ENCODE measurements around the gene ZNF557. TPM values are rescaled to one million over a fixed set of nuclear protein-coding genes. Genes with fewer than 3 reads are reported as not detected.
A peak's percentile ranks its signal among the peaks of the same experiment; 100 is the strongest.
"Not testable (repeated sequence)": the region's sequence is repeated elsewhere in the genome, so short reads cannot be mapped to it uniquely, and the experiment has no call there.

The ZNF557 gene
- total RNA-seq (10 to 100 TPM; 17.6 to 18.1 TPM), polyA plus RNA-seq (ENCODE audit: insufficient read length in 2 of 2) (1 to 10 TPM; 6.9 to 8.9 TPM)
- long read RNA-seq, donor 1, partial matches to known transcripts = 0 of 1 reads
- long read RNA-seq, donor 1, other reads (novel, unspliced or antisense) = 0 of 1 reads
- long read RNA-seq, donor 2 = 0 reads
- long read RNA-seq, donor 3 = 0 reads
- long read RNA-seq, donor 4, full-length matches to known transcripts = 2 of 22 reads
- long read RNA-seq, donor 4, partial matches to known transcripts = 20 of 22 reads
- long read RNA-seq, donor 4, other reads (novel, unspliced or antisense) = 0 of 22 reads

- WGBS (ENCODE audit: insufficient coverage) = under 1% methylated on average over 56 of the region's 56 CpGs
- peak; percentile 90 to 99 (median 94) for DNase-seq (ENCODE audit: low read depth in 4 of 6, low spot score in 6 of 6)
- H3K4me3 ChIP-seq (ENCODE audit: low read depth, low read length) = peak within 1 kb of the TSS; percentile 85
- no peaks in the 10 kb centered on the region for H3K27me3 ChIP-seq (ENCODE audit: control insufficient read depth, insufficient read depth, low read length)
- peak within 1 kb of the TSS; percentile 70 for H3K27ac ChIP-seq (ENCODE audit: low read depth, low read length)
- peaks cover 25% of the 10 kb centered on the region for H3K36me3 ChIP-seq (ENCODE audit: control insufficient read depth, insufficient read depth, low read length)
- no peaks in the 10 kb centered on the region for H3K4me1 ChIP-seq (ENCODE audit: control insufficient read depth, insufficient read depth, low read length)
- no peaks in the 10 kb centered on the region for H3K9me3 ChIP-seq (ENCODE audit: control insufficient read depth, insufficient read depth, low read length)
Measured at GRCh38 chr19:7069042-7069903, at the start of gene ZNF557. TSS of gene ZNF557 (plus strand) at chr19:7069703. CDS start at chr19:7075075, 5,372 bp downstream.

GRCh38 chr19:7021331-7021730 lies 48.2 kb upstream of the ZNF557 start, which contains the start of gene MBD3L2B:
TSS of gene MBD3L2B (minus strand) at chr19:7021431. CDS start at chr19:7021397, 34 bp downstream.
- not testable (repeated sequence) for H3K27ac ChIP-seq (ENCODE audit: low read depth, low read length); H3K4me1 ChIP-seq (ENCODE audit: control insufficient read depth, insufficient read depth, low read length); H3K36me3 ChIP-seq (ENCODE audit: control insufficient read depth, insufficient read depth, low read length); H3K4me3 ChIP-seq (ENCODE audit: low read depth, low read length); H3K9me3 ChIP-seq (ENCODE audit: control insufficient read depth, insufficient read depth, low read length); DNase-seq (ENCODE audit: low read depth in 4 of 6, low spot score in 6 of 6); H3K27me3 ChIP-seq (ENCODE audit: control insufficient read depth, insufficient read depth, low read length)
- WGBS (ENCODE audit: insufficient coverage) = no CpG with 5 or more reads among the region's 6 CpGs

- not testable (repeated sequence) for H3K9me3 ChIP-seq (ENCODE audit: control insufficient read depth, insufficient read depth, low read length); H3K36me3 ChIP-seq (ENCODE audit: control insufficient read depth, insufficient read depth, low read length); H3K27me3 ChIP-seq (ENCODE audit: control insufficient read depth, insufficient read depth, low read length); H3K4me3 ChIP-seq (ENCODE audit: low read depth, low read length); DNase-seq (ENCODE audit: low read depth in 4 of 6, low spot score in 6 of 6); H3K4me1 ChIP-seq (ENCODE audit: control insufficient read depth, insufficient read depth, low read length); H3K27ac ChIP-seq (ENCODE audit: low read depth, low read length)
- WGBS (ENCODE audit: insufficient coverage) = no CpG with 5 or more reads among the region's 1 CpG
Measured at GRCh38 chr19:7028790-7029189, 40.7 kb upstream of the ZNF557 start.

GRCh38 chr19:7030278-7030677 lies 39.2 kb upstream of the ZNF557 start, which contains the start of gene MBD3L5:
TSS of gene MBD3L5 (plus strand) at chr19:7030578. CDS start at chr19:7030612, 34 bp downstream.
- H3K27me3 ChIP-seq (ENCODE audit: control insufficient read depth, insufficient read depth, low read length); H3K27ac ChIP-seq (ENCODE audit: low read depth, low read length); DNase-seq (ENCODE audit: low read depth in 4 of 6, low spot score in 6 of 6); H3K9me3 ChIP-seq (ENCODE audit: control insufficient read depth, insufficient read depth, low read length); H3K4me3 ChIP-seq (ENCODE audit: low read depth, low read length); H3K4me1 ChIP-seq (ENCODE audit: control insufficient read depth, insufficient read depth, low read length); H3K36me3 ChIP-seq (ENCODE audit: control insufficient read depth, insufficient read depth, low read length): not testable (repeated sequence)
- no CpG with 5 or more reads among the region's 9 CpGs for WGBS (ENCODE audit: insufficient coverage)

- no CpG with 5 or more reads among the region's 9 CpGs for WGBS (ENCODE audit: insufficient coverage)
- not testable (repeated sequence) for H3K9me3 ChIP-seq (ENCODE audit: control insufficient read depth, insufficient read depth, low read length); H3K27me3 ChIP-seq (ENCODE audit: control insufficient read depth, insufficient read depth, low read length)
Measured at GRCh38 chr19:7040079-7040478, 29.4 kb upstream of the ZNF557 start, which contains the start of gene MBD3L4. TSS of gene MBD3L4 (minus strand) at chr19:7040179. CDS start at chr19:7040144, 35 bp downstream.

GRCh38 chr19:7041563-7041962 lies 27.9 kb upstream of the ZNF557 start:
- not testable (repeated sequence) for DNase-seq (ENCODE audit: low read depth in 4 of 6, low spot score in 6 of 6); H3K4me1 ChIP-seq (ENCODE audit: control insufficient read depth, insufficient read depth, low read length); H3K9me3 ChIP-seq (ENCODE audit: control insufficient read depth, insufficient read depth, low read length); H3K27me3 ChIP-seq (ENCODE audit: control insufficient read depth, insufficient read depth, low read length); H3K36me3 ChIP-seq (ENCODE audit: control insufficient read depth, insufficient read depth, low read length); H3K27ac ChIP-seq (ENCODE audit: low read depth, low read length); H3K4me3 ChIP-seq (ENCODE audit: low read depth, low read length)
- no CpG with 5 or more reads among the region's 2 CpGs for WGBS (ENCODE audit: insufficient coverage)

More at GRCh38 chr19:7040079-7040478, 29.4 kb upstream of the ZNF557 start, which contains the start of gene MBD3L4:
- H3K27ac ChIP-seq (ENCODE audit: low read depth, low read length); DNase-seq (ENCODE audit: low read depth in 4 of 6, low spot score in 6 of 6); H3K4me3 ChIP-seq (ENCODE audit: low read depth, low read length); H3K36me3 ChIP-seq (ENCODE audit: control insufficient read depth, insufficient read depth, low read length); H3K4me1 ChIP-seq (ENCODE audit: control insufficient read depth, insufficient read depth, low read length): not testable (repeated sequence)

- WGBS (ENCODE audit: insufficient coverage) = no CpG with 5 or more reads among the region's 7 CpGs
- H3K9me3 ChIP-seq (ENCODE audit: control insufficient read depth, insufficient read depth, low read length); DNase-seq (ENCODE audit: low read depth in 4 of 6, low spot score in 6 of 6); H3K36me3 ChIP-seq (ENCODE audit: control insufficient read depth, insufficient read depth, low read length); H3K4me1 ChIP-seq (ENCODE audit: control insufficient read depth, insufficient read depth, low read length); H3K27me3 ChIP-seq (ENCODE audit: control insufficient read depth, insufficient read depth, low read length); H3K27ac ChIP-seq (ENCODE audit: low read depth, low read length); H3K4me3 ChIP-seq (ENCODE audit: low read depth, low read length): not testable (repeated sequence)
Measured at GRCh38 chr19:7049021-7049420, 20.5 kb upstream of the ZNF557 start, which contains the start of gene MBD3L2. TSS of gene MBD3L2 (plus strand) at chr19:7049321. CDS start at chr19:7049374, 53 bp downstream.

GRCh38 chr19:7051421-7051820 lies 18.1 kb upstream of the ZNF557 start:
- not testable (repeated sequence) for DNase-seq (ENCODE audit: low read depth in 4 of 6, low spot score in 6 of 6)
- WGBS (ENCODE audit: insufficient coverage) = no CpG with 5 or more reads among the region's 5 CpGs

GRCh38 chr19:7052896-7053295 lies 16.6 kb upstream of the ZNF557 start:
- H3K9me3 ChIP-seq (ENCODE audit: control insufficient read depth, insufficient read depth, low read length); H3K4me3 ChIP-seq (ENCODE audit: low read depth, low read length); H3K27ac ChIP-seq (ENCODE audit: low read depth, low read length); H3K27me3 ChIP-seq (ENCODE audit: control insufficient read depth, insufficient read depth, low read length); H3K36me3 ChIP-seq (ENCODE audit: control insufficient read depth, insufficient read depth, low read length); H3K4me1 ChIP-seq (ENCODE audit: control insufficient read depth, insufficient read depth, low read length); DNase-seq (ENCODE audit: low read depth in 4 of 6, low spot score in 6 of 6): not testable (repeated sequence)
- no CpG with 5 or more reads among the region's 7 CpGs for WGBS (ENCODE audit: insufficient coverage)

More at GRCh38 chr19:7051421-7051820, 18.1 kb upstream of the ZNF557 start:
- H3K36me3 ChIP-seq (ENCODE audit: control insufficient read depth, insufficient read depth, low read length); H3K27ac ChIP-seq (ENCODE audit: low read depth, low read length); H3K27me3 ChIP-seq (ENCODE audit: control insufficient read depth, insufficient read depth, low read length); H3K4me1 ChIP-seq (ENCODE audit: control insufficient read depth, insufficient read depth, low read length); H3K9me3 ChIP-seq (ENCODE audit: control insufficient read depth, insufficient read depth, low read length); H3K4me3 ChIP-seq (ENCODE audit: low read depth, low read length): not testable (repeated sequence)

Measured in spinal cord (tissue), 10 donors.